Right lobe of liver (tissue), 6 donors: ENCODE results near the gene ACTN1. TPM values are rescaled to one million over a fixed set of nuclear protein-coding genes. Genes with fewer than 3 reads are reported as not detected.

Source experiments
- ATAC-seq, 4 donors: fragments of 200-7000 bp; cut with Tn5 transposase; one replicate each; pipeline ENCODE4 v1.9.1; 2020; ENCODE audit warnings: mild to moderate bottlenecking in 4 of 4, moderate library complexity in 4 of 4
- DNase-seq, 3 donors: peaks; one replicate each; pipeline ENCODE4 v3.0.0-alpha.2; 2020
- H3K27ac ChIP-seq, 3 donors: fragments of 200-600 bp; one replicate each; pipeline ENCODE4 v1.8.0; 2022
- H3K27me3 ChIP-seq, 2 donors: fragments of 200-600 bp; one replicate each; pipeline ENCODE4 v1.8.0; 2022
- H3K36me3 ChIP-seq, 4 donors: fragments of 200-600 bp; sonication (generic) in 1 of 4; one replicate each; pipeline versions ENCODE4 v1.5.1 to v1.8.0; 2017 to 2022; ENCODE audit warnings: control low read depth in 1 of 4
- H3K4me1 ChIP-seq, 4 donors: fragments of 200-600 bp; sonication (generic) in 1 of 4; one replicate each; pipeline versions ENCODE4 v1.5.1 to v1.8.0; 2017 to 2022; ENCODE audit warnings: control low read depth in 1 of 4
- H3K4me3 ChIP-seq, 3 donors: fragments of 200-600 bp; one replicate each; pipeline ENCODE4 v1.8.0; 2022
- H3K9me3 ChIP-seq, 4 donors: fragments of 200-600 bp; sonication (generic) in 1 of 4; one replicate each; pipeline versions ENCODE4 v1.5.1 to v1.8.0; 2017 to 2022; ENCODE audit warnings: control low read depth in 1 of 4
- CTCF ChIP-seq, 4 donors: fragments of 200-600 bp in 3 of 4; fragments of 450-650 bp in 1 of 4; IDR thresholded peaks; one replicate each; pipeline versions ENCODE4 v1.5.1 to v1.8.0; 2016 to 2022; ENCODE audit warnings: antibody characterized with exemption in 4 of 4, mild to moderate bottlenecking in 2 of 4
- POLR2A ChIP-seq: fragments of 450-650 bp; IDR thresholded peaks from one replicate; pipeline ENCODE4 v1.6.1; 2017; ENCODE audit warnings: antibody characterized with exemption, mild to moderate bottlenecking
- WGBS: methylation state at CpG from one replicate; pipeline ENCODE4 v1.1.6; 2018; ENCODE audit warnings: low coverage, low lambda C conversion rate; ENCODE audit not compliant: insufficient coverage; ENCODE audit errors: missing lambda C conversion rate; 5-methylcytosine and 5-hydroxymethylcytosine counted together
- intact Hi-C, 2 donors: fragments of 100-400 bp; cut with DNase I; formaldehyde crosslinking; loops; one replicate each; pipeline versions ENCODE4 v1.11.2 to v1.14.1; 2022
- total RNA-seq, 6 experiments: library from RNA; depleted of rRNA in 2 of 6; stranded (reverse); fragments of >200 nt in 2 of 6; fragmentation: NEBNext Ultra II Directional in 3 of 6; extraction: Animal tissue kit (Norgen Biotek cat#: 25700) in 3 of 6; gene quantifications; one replicate each; pipeline versions ENCODE4 v1.1.0 to v1.2.4, GENCODE V29; 2016 to 2023
- donor health status: DM: no; HTN: yes; CAD: no.
- donor health status: DM: no; HTN: no; CAD: no.
- donor health status: DM: no; HTN: no; CAD: no.
- donor health status: DM: no; HTN: yes; CAD: no.
- donor health status: DM: no; HTN: yes; CAD: no.

Gene ACTN1
- total RNA-seq, 6 experiments from 2014 or later: 53.1 to 145 (median 100) TPM

- intact Hi-C loops: no loop called here
- Histone ChIP-seq H3K27ac (no peak overlapping the region), H3K36me3 (peaks cover 0 to 49% (median 25%) of the 10 kb centered on the region in 4 donors), H3K4me3 (no peak overlapping the region), H3K27me3 (no peaks in the 10 kb centered on the region), H3K9me3 (no peaks in the 10 kb centered on the region), H3K4me1 (peaks cover 0 to 8% (median 0%) of the 10 kb centered on the region in 4 donors)
- no peak for TF ChIP-seq POLR2A
- TF ChIP-seq CTCF (IDR thresholded peaks at IDR 0.05): no peak
- DNase-seq (no peak), ATAC-seq (no peak)
- 92% methylated on average over 7 of the region's 8 CpGs for WGBS
Observed at GRCh38 chr14:68919129-68919927, 59.8 kb downstream of the ACTN1 start.

GRCh38 chr14:68918612-68919011 lies 60.5 kb downstream of the ACTN1 start:
- TF ChIP-seq POLR2A (no peak), CTCF (IDR thresholded peaks at IDR 0.05) (no peak)
- H3K27me3 ChIP-seq: no peaks in the 10 kb centered on the region
- DNase-seq (no peak), ATAC-seq (peak in 2 of 4 donors; percentile 12 to 31)
- H3K4me3 ChIP-seq: no peak overlapping the region
- H3K27ac ChIP-seq: no peak overlapping the region
- H3K36me3 ChIP-seq: peaks cover 0 to 49% (median 22%) of the 10 kb centered on the region in 4 donors
- WGBS: 89% methylated on average over 9 of the region's 10 CpGs
- peaks cover 0 to 3% (median 0%) of the 10 kb centered on the region in 4 donors for H3K4me1 ChIP-seq
- H3K9me3 ChIP-seq: no peaks in the 10 kb centered on the region
- intact Hi-C loops: no loop called here

GRCh38 chr14:68916358-68916941 lies 62.7 kb downstream of the ACTN1 start:
- no peaks in the 10 kb centered on the region for H3K9me3 ChIP-seq
- H3K36me3 ChIP-seq: peaks cover 0 to 43% (median 19%) of the 10 kb centered on the region in 4 donors
- H3K4me1 ChIP-seq: peaks cover 0 to 3% (median 0%) of the 10 kb centered on the region in 4 donors
- ATAC-seq (no peak), DNase-seq (no peak)
- H3K27ac ChIP-seq: no peak overlapping the region
- no peak overlapping the region for H3K4me3 ChIP-seq
- no peak for TF ChIP-seq POLR2A
- TF ChIP-seq CTCF (IDR thresholded peaks at IDR 0.05): no peak
- no peaks in the 10 kb centered on the region for H3K27me3 ChIP-seq
- 85% methylated on average over 8 of the region's 11 CpGs for WGBS
- intact Hi-C loops: no loop called here

GRCh38 chr14:68913516-68913915 lies 65.6 kb downstream of the ACTN1 start:
- Histone ChIP-seq H3K9me3 (no peaks in the 10 kb centered on the region), H3K4me3 (no peak overlapping the region), H3K4me1 (peaks cover 0 to under 1% (median 0%) of the 10 kb centered on the region in 4 donors), H3K27me3 (no peaks in the 10 kb centered on the region), H3K36me3 (peaks cover 0 to 37% (median 18%) of the 10 kb centered on the region in 4 donors), H3K27ac (no peak overlapping the region)
- intact Hi-C loops: no loop called here
- ATAC-seq: no peak
- 67% methylated on average over 1 of the region's 3 CpGs for WGBS
- no peak for DNase-seq
- no peak for TF ChIP-seq POLR2A
- TF ChIP-seq CTCF (IDR thresholded peaks at IDR 0.05): no peak
